Ascending aorta (tissue), 2 donors: ENCODE data around the gene ZKSCAN3. TPM values are rescaled to one million over a fixed set of nuclear protein-coding genes. Genes with fewer than 3 reads are reported as not detected.
A peak's percentile ranks its signal among the peaks of the same experiment; 100 is the strongest.

Experiments
- DNase-seq, 2 donors: peaks; one replicate each; pipeline ENCODE4 v3.0.0-alpha.2; 2019; ENCODE audit warnings: low spot score in 2 of 2
- H3K27ac ChIP-seq, 2 donors: fragments of 200-600 bp; sonication (generic); one replicate each; pipeline ENCODE4 v1.5.1; 2016 to 2017; ENCODE audit warnings: mild to moderate bottlenecking in 1 of 2
- H3K27me3 ChIP-seq: fragments of 200-600 bp; sonication (generic); one replicate; pipeline ENCODE4 v1.5.1; 2017
- H3K36me3 ChIP-seq, 2 donors: fragments of 200-600 bp; sonication (generic); one replicate each; pipeline ENCODE4 v1.5.1; 2016
- H3K4me1 ChIP-seq, 2 donors: fragments of 200-600 bp; sonication (generic); one replicate each; pipeline ENCODE4 v1.5.1; 2016 to 2017; ENCODE audit warnings: mild to moderate bottlenecking in 1 of 2
- H3K4me3 ChIP-seq, 2 donors: fragments of 200-600 bp; sonication (generic); one replicate each; pipeline ENCODE4 v1.5.1; 2016 to 2017; ENCODE audit warnings: mild to moderate bottlenecking in 1 of 2
- H3K9me3 ChIP-seq, 2 donors: fragments of 200-600 bp; sonication (generic); one replicate each; pipeline ENCODE4 v1.5.1; 2016
- CTCF ChIP-seq, 3 experiments: fragments of 200-600 bp in 2 of 3; fragments of 450-650 bp in 1 of 3; sonication (generic) in 2 of 3; IDR thresholded peaks; one replicate each; pipeline ENCODE4 v1.5.1; 2016 to 2019; ENCODE audit warnings: antibody characterized with exemption in 3 of 3, mild to moderate bottlenecking in 1 of 3, moderate library complexity in 1 of 3
- intact Hi-C: fragments of 100-400 bp; cut with DNase I; formaldehyde crosslinking; loops from one replicate; pipeline ENCODE4 v1.15.1; 2023
- total RNA-seq: library from RNA; depleted of rRNA; stranded (reverse); fragments of >200 nt; gene quantifications from one replicate; pipeline ENCODE4 v1.1.0, GENCODE V29; 2016

The ZKSCAN3 gene
- total RNA-seq, 1 donor from 2014 or later: 0.21 TPM

DNA sequence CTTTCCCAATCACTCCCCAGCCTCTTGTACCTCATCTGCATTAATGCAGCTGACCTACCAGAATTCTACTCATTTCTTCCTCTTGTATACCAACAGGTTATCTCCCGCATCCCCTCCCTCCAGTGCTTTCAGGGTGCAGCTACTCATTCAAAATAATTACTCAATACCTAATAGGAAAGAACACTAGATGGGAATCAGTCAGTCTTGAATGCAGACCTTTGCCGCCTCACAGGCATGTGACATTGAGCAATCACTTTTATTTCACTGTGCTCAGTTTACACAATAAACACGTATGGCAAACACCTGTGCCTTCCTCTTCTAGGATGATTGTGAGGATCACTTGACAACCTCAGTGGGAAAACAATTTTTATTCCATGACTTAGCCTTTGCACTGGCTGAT is 27.1 kb upstream of the ZKSCAN3 start:
- Histone ChIP-seq H3K27ac (no peak overlapping the region), H3K4me3 (no peak overlapping the region), H3K4me1 (no peaks in the 10 kb centered on the region), H3K36me3 (peaks cover 20 to 44% of the 10 kb centered on the region in 2 donors), H3K9me3 (peaks cover 27 to 49% of the 10 kb centered on the region in 2 donors), H3K27me3 (no peaks in the 10 kb centered on the region)
- intact Hi-C loops: no loop called here
- no peak for TF ChIP-seq CTCF (IDR thresholded peaks at IDR 0.05)
- DNase-seq: no peak

GRCh38 chr6:28323813-28324424 is 25.8 kb upstream of the ZKSCAN3 start:
- peaks cover 27 to 50% of the 10 kb centered on the region in 2 donors for H3K9me3 ChIP-seq
- H3K27me3 ChIP-seq: no peaks in the 10 kb centered on the region
- no peaks in the 10 kb centered on the region for H3K4me1 ChIP-seq
- no peak for TF ChIP-seq CTCF (IDR thresholded peaks at IDR 0.05)
- no peak for DNase-seq
- H3K36me3 ChIP-seq: peaks cover 22 to 50% of the 10 kb centered on the region in 2 donors
- no peak overlapping the region for H3K4me3 ChIP-seq
- intact Hi-C loops: no loop called here
- H3K27ac ChIP-seq: no peak overlapping the region

GRCh38 chr6:28326371-28326948 is 23.3 kb upstream of the ZKSCAN3 start:
- intact Hi-C loops: no loop called here
- peaks cover 19 to 52% of the 10 kb centered on the region in 2 donors for H3K9me3 ChIP-seq
- H3K4me1 ChIP-seq: no peaks in the 10 kb centered on the region
- H3K36me3 ChIP-seq: peaks cover 27 to 50% of the 10 kb centered on the region in 2 donors
- no peak for TF ChIP-seq CTCF (IDR thresholded peaks at IDR 0.05)
- no peaks in the 10 kb centered on the region for H3K27me3 ChIP-seq
- no peak overlapping the region for H3K4me3 ChIP-seq
- DNase-seq: no peak
- no peak overlapping the region for H3K27ac ChIP-seq

DNA sequence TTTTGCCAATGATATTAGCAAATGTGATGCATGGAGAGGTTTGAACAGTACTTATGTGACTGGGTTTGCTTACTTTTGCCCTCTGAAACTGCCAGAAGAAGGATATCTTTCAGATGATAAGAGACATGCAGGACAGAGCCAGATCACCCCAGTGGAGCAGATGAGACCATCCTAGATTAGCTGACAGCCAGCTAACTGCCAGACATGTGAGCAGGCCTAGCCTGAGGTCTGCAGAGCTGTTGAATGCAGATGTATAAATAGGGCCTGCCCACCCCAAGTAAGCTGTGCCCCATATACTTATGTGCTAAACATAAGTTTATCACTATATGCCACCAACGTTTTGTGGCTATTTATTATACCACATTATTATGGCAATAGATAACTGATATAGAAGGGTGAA is 19.7 kb upstream of the ZKSCAN3 start:
- DNase-seq: no peak
- intact Hi-C loops: loop anchor here (5.0 to 10.0 kb wide), 3 partner anchors 48 to 1735 kb away; partner anchors contain the start of genes PGBD1, POLR1H and PPP1R11
- Histone ChIP-seq H3K27me3 (no peaks in the 10 kb centered on the region), H3K9me3 (peaks cover 15 to 42% of the 10 kb centered on the region in 2 donors), H3K27ac (no peak overlapping the region), H3K4me1 (no peaks in the 10 kb centered on the region), H3K4me3 (no peak overlapping the region), H3K36me3 (peaks cover 27 to 36% of the 10 kb centered on the region in 2 donors)
- no peak for TF ChIP-seq CTCF (IDR thresholded peaks at IDR 0.05)

DNA sequence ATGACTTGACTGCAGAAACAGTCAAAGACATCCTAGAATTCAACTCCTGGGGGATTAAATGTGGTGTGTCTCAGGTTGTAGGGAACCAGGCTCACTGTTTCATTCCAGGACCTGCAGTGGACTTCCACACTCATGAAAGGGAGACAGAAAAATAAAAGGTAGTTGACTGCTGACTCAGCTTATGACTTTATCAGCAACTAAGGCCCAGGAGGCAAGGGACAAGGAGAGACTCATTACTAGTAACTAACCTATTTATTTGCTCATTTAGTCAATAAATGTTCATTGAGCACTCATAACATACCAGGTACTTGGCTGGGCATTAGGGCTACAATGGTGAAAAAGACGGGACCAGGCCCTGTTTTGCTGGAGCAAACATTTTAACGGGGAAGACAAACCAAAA is 16.7 kb upstream of the ZKSCAN3 start:
- DNase-seq: no peak
- peaks cover 7 to 10% of the 10 kb centered on the region in 2 donors for H3K36me3 ChIP-seq
- H3K4me3 ChIP-seq: no peak overlapping the region
- no peaks in the 10 kb centered on the region for H3K27me3 ChIP-seq
- peaks cover 0 to 13% of the 10 kb centered on the region in 2 donors for H3K9me3 ChIP-seq
- H3K27ac ChIP-seq: peak overlapping the region in 1 of 2 donors; percentile 96
- no peak for TF ChIP-seq CTCF (IDR thresholded peaks at IDR 0.05)
- H3K4me1 ChIP-seq: peaks cover 0 to 8% of the 10 kb centered on the region in 2 donors
- intact Hi-C loops: loop anchor here (5.0 to 10.0 kb wide), 3 partner anchors 51 to 1732 kb away; partner anchors contain the start of genes PGBD1, POLR1H and PPP1R11
